Natural killer cell treated with Interleukin-12 subunit alpha and Interleukin-12 subunit beta and Interleukin-15 and Interleukin-18, amount 100 ng/mL, for 72 hours (primary cell): Measurements from ENCODE around the gene BMP10. TPM values are rescaled to one million over a fixed set of nuclear protein-coding genes. Genes with fewer than 3 reads are reported as not detected.

Experiments
- ATAC-seq, 2 donors: fragments of 150-1000 bp; cut with Tn5 transposase in 1 of 2; sonication (Bioruptor Pico), chemical (Tn5 transposase) in 1 of 2; 2 replicates each; pipeline ENCODE4 v1.10.0; 2021
- DNase-seq: peaks from one replicate; pipeline ENCODE4 v3.0.0; 2022; ENCODE audit warnings: low spot score
- H3K27ac Mint-ChIP-seq, 2 donors: 1 replicate in 1 of 2; 2 replicates in 1 of 2; pipeline ENCODE4 v1.8.0; 2022; ENCODE audit warnings: mixed read lengths in 2 of 2, mild to moderate bottlenecking in 1 of 2, moderate library complexity in 1 of 2
- H3K27me3 Mint-ChIP-seq, 2 donors: 1 replicate in 1 of 2; 2 replicates in 1 of 2; pipeline ENCODE4 v1.8.0; 2022; ENCODE audit warnings: mixed read lengths in 2 of 2
- H3K36me3 Mint-ChIP-seq: one replicate; pipeline ENCODE4 v1.8.0; 2022; ENCODE audit warnings: mixed read lengths
- H3K4me1 Mint-ChIP-seq, 2 donors: 1 replicate in 1 of 2; 2 replicates in 1 of 2; pipeline ENCODE4 v1.8.0; 2022; ENCODE audit warnings: low read depth in 2 of 2, mixed read lengths in 2 of 2, mild to moderate bottlenecking in 1 of 2
- H3K4me3 Mint-ChIP-seq: one replicate; pipeline ENCODE4 v1.8.0; 2022; ENCODE audit warnings: mixed read lengths
- H3K9me3 Mint-ChIP-seq: 2 replicates; pipeline ENCODE4 v1.8.0; 2022; ENCODE audit warnings: mixed read lengths
- total RNA-seq, 2 donors: library from RNA; stranded (reverse); gene quantifications; one replicate each; pipeline ENCODE4 v1.2.3, GENCODE V29; 2022

The BMP10 gene
- total RNA-seq, 2 donors from 2014 or later: not detected

- H3K9me3 Mint-ChIP-seq: no peaks in the 10 kb centered on the region
- peaks cover 72 to 82% of the 10 kb centered on the region in 2 donors for H3K4me1 Mint-ChIP-seq
- DNase-seq (no peak), ATAC-seq (no peak)
- no peaks in the 10 kb centered on the region for H3K27me3 Mint-ChIP-seq
- peak overlapping the region; percentile 73 for H3K4me3 Mint-ChIP-seq
- peak overlapping the region; percentile 97 for H3K27ac Mint-ChIP-seq
- H3K36me3 Mint-ChIP-seq: peaks cover 5% of the 10 kb centered on the region
Measured at GRCh38 chr2:68833162-68833561, 38.0 kb downstream of the BMP10 start.

GRCh38 chr2:68832233-68832869 is 38.8 kb downstream of the BMP10 start:
- no peaks in the 10 kb centered on the region for H3K9me3 Mint-ChIP-seq
- no peaks in the 10 kb centered on the region for H3K27me3 Mint-ChIP-seq
- H3K4me3 Mint-ChIP-seq: peak overlapping the region; percentile 73
- H3K27ac Mint-ChIP-seq: peak overlapping the region; percentile 97
- ATAC-seq: peak; percentile 92
- H3K36me3 Mint-ChIP-seq: peaks cover 5% of the 10 kb centered on the region
- H3K4me1 Mint-ChIP-seq: peaks cover 72 to 83% of the 10 kb centered on the region in 2 donors
- DNase-seq: peak; percentile 91

- DNase-seq: no peak
- H3K27ac Mint-ChIP-seq: peak overlapping the region; percentile 97
- no peaks in the 10 kb centered on the region for H3K9me3 Mint-ChIP-seq
- no peak for ATAC-seq
- peaks cover 5% of the 10 kb centered on the region for H3K36me3 Mint-ChIP-seq
- peaks cover 72 to 80% of the 10 kb centered on the region in 2 donors for H3K4me1 Mint-ChIP-seq
- H3K4me3 Mint-ChIP-seq: peak overlapping the region; percentile 73
- no peaks in the 10 kb centered on the region for H3K27me3 Mint-ChIP-seq
Measured at GRCh38 chr2:68831686-68832232, 39.4 kb downstream of the BMP10 start.

- no peaks in the 10 kb centered on the region for H3K9me3 Mint-ChIP-seq
- H3K36me3 Mint-ChIP-seq: peaks cover 25% of the 10 kb centered on the region
- peaks cover 80 to 85% of the 10 kb centered on the region in 2 donors for H3K4me1 Mint-ChIP-seq
- H3K4me3 Mint-ChIP-seq: peak overlapping the region; percentile 93
- H3K27ac Mint-ChIP-seq: peak overlapping the region; percentile 97
- H3K27me3 Mint-ChIP-seq: no peaks in the 10 kb centered on the region
- ATAC-seq (peak; percentile 20 to 45), DNase-seq (peak; percentile 77)
Measured at GRCh38 chr2:68829749-68830148, 41.4 kb downstream of the BMP10 start.

- H3K4me3 Mint-ChIP-seq: peak overlapping the region; percentile 93
- H3K9me3 Mint-ChIP-seq: no peaks in the 10 kb centered on the region
Measured at GRCh38 chr2:68828887-68829708, 42.1 kb downstream of the BMP10 start.

GRCh38 chr2:68827666-68828065 is 43.5 kb downstream of the BMP10 start:
- peaks cover 45% of the 10 kb centered on the region for H3K36me3 Mint-ChIP-seq
- H3K27ac Mint-ChIP-seq: peak overlapping the region; percentile 97
- no peaks in the 10 kb centered on the region for H3K9me3 Mint-ChIP-seq
- peak overlapping the region; percentile 17 for H3K4me3 Mint-ChIP-seq
- no peak for ATAC-seq
- no peaks in the 10 kb centered on the region for H3K27me3 Mint-ChIP-seq
- no peak for DNase-seq
- H3K4me1 Mint-ChIP-seq: peaks cover 79 to 82% of the 10 kb centered on the region in 2 donors

More at GRCh38 chr2:68828887-68829708, 42.1 kb downstream of the BMP10 start:
- H3K27me3 Mint-ChIP-seq: no peaks in the 10 kb centered on the region
- ATAC-seq (peak; percentile 61 to 66), DNase-seq (peak; percentile 85)
- H3K27ac Mint-ChIP-seq: peak overlapping the region; percentile 97
- peaks cover 82 to 88% of the 10 kb centered on the region in 2 donors for H3K4me1 Mint-ChIP-seq
- H3K36me3 Mint-ChIP-seq: peaks cover 31% of the 10 kb centered on the region

- peaks cover 55% of the 10 kb centered on the region for H3K36me3 Mint-ChIP-seq
- H3K27me3 Mint-ChIP-seq: no peaks in the 10 kb centered on the region
- peak overlapping the region; percentile 67 to 80 for H3K27ac Mint-ChIP-seq
- no peak for ATAC-seq
- H3K4me1 Mint-ChIP-seq: peaks cover 66 to 68% of the 10 kb centered on the region in 2 donors
- H3K9me3 Mint-ChIP-seq: no peaks in the 10 kb centered on the region
- no peak overlapping the region for H3K4me3 Mint-ChIP-seq
- DNase-seq: no peak
Measured at GRCh38 chr2:68825866-68826265, 45.3 kb downstream of the BMP10 start.

GRCh38 chr2:68824831-68825230 is 46.4 kb downstream of the BMP10 start:
- H3K9me3 Mint-ChIP-seq: no peaks in the 10 kb centered on the region
- no peak for ATAC-seq
- no peak overlapping the region for H3K4me3 Mint-ChIP-seq
- H3K27ac Mint-ChIP-seq: peak overlapping the region; percentile 67 to 80
- H3K27me3 Mint-ChIP-seq: no peaks in the 10 kb centered on the region
- DNase-seq: no peak
- peaks cover 60% of the 10 kb centered on the region for H3K36me3 Mint-ChIP-seq
- peaks cover 56 to 61% of the 10 kb centered on the region in 2 donors for H3K4me1 Mint-ChIP-seq

GRCh38 chr2:68822207-68822872 is 48.9 kb downstream of the BMP10 start:
- H3K36me3 Mint-ChIP-seq: peaks cover 61% of the 10 kb centered on the region
- H3K4me3 Mint-ChIP-seq: no peak overlapping the region
- peaks cover 38 to 44% of the 10 kb centered on the region in 2 donors for H3K4me1 Mint-ChIP-seq
- no peak for DNase-seq
- H3K9me3 Mint-ChIP-seq: no peaks in the 10 kb centered on the region
- peak overlapping the region; percentile 67 to 80 for H3K27ac Mint-ChIP-seq
- no peak for ATAC-seq
- no peaks in the 10 kb centered on the region for H3K27me3 Mint-ChIP-seq

GRCh38 chr2:68819556-68819955 is 51.6 kb downstream of the BMP10 start:
- Mint-ChIP-seq H3K36me3 (peaks cover 45% of the 10 kb centered on the region), H3K9me3 (no peaks in the 10 kb centered on the region), H3K27ac (peak overlapping the region; percentile 52 to 87), H3K27me3 (no peaks in the 10 kb centered on the region), H3K4me1 (peaks cover 27 to 30% of the 10 kb centered on the region in 2 donors), H3K4me3 (no peak overlapping the region)
- DNase-seq (no peak), ATAC-seq (no peak)

- Mint-ChIP-seq H3K36me3 (peaks cover 42% of the 10 kb centered on the region), H3K27me3 (no peaks in the 10 kb centered on the region), H3K4me1 (peaks cover 22 to 25% of the 10 kb centered on the region in 2 donors), H3K27ac (peak overlapping the region; percentile 74 to 87), H3K4me3 (no peak overlapping the region), H3K9me3 (no peaks in the 10 kb centered on the region)
- ATAC-seq: no peak
- no peak for DNase-seq
Measured at GRCh38 chr2:68817306-68817705, 53.9 kb downstream of the BMP10 start.
